ENCODE measurements around the gene CDIPT. TPM values are rescaled to one million over a fixed set of nuclear protein-coding genes. Genes with fewer than 3 reads are reported as not detected.
"Not testable (repeated sequence)": the region's sequence is repeated elsewhere in the genome, so short reads cannot be mapped to it uniquely, and the experiment has no call there.

CDIPT gene, protein sequence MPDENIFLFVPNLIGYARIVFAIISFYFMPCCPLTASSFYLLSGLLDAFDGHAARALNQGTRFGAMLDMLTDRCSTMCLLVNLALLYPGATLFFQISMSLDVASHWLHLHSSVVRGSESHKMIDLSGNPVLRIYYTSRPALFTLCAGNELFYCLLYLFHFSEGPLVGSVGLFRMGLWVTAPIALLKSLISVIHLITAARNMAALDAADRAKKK
- 10 to 100 TPM; 30.2 to 35.4 TPM for total RNA-seq

DNA sequence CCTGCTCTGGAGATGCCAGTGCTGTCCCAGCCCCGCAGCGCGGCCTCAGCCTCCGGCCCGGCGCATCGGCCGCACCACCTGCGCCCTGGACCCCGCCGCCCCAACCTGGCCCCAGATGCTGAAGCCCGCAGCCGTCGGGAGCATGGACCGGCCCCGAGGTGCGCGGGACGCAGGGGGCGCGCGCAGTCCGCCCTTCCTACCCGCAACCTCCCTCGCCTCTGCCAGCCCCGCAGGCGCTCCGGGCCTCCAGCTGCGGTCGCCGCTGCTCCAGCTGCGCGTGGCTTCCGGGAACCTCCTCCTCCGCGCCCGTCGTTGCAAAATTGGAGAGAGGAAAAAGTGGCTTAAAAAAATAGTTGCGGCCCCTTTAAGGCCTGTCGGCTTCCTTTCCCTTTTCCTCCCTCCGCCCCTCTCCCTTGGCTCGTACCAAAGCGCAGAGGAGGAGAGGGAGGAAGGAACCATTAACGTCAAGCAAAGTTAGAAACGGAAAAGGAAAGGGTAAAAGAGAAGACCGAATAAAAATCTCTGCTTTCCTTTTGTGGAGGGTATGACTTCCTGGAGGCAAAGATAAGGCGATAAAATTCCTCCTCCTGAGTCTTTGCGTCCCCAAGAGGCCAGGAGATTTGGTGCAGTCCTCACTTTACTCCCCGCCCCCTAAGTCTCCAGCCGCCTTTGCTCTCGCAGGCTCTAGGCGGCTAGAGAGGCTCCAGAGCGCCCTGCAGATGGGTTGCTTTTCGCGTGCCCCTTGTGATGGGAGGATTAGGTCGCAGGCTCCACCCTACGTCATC is at the start of gene CDIPT:
Gene CDIPT, minus strand, starts transcription at position 343 of the 785 bp plus-strand sequence. CDS start 369 bp downstream, outside the sequence.
- Mint-ChIP-seq H3K4me3 (peak within 1 kb of the TSS; percentile 88), H3K4me1 (ENCODE audit: low read depth) (peaks cover 18% of the 10 kb centered on the region), H3K9me3 (no peaks in the 10 kb centered on the region), H3K36me3 (ENCODE audit: low read depth) (peaks cover 23% of the 10 kb centered on the region), H3K27ac (peak within 1 kb of the TSS; percentile 97), H3K27me3 (no peaks in the 10 kb centered on the region)
- ATAC-seq (peak; percentile 99), DNase-seq (peak; percentile 96)
- ChIA-PET CTCF (interaction anchor here (0.7 to 2.4 kb wide), 8 partner anchors 15 to 169 kb away, joined by 3 to 13 read pairs (median 6); partner anchors contain the start of genes PAGR1, TAOK2 and TLCD3B), POLR2A (interaction anchor here (0.6 to 1.7 kb wide), 4 partner anchors 15 to 473 kb away, joined by 3 to 8 read pairs (median 3); partner anchors contain the start of gene TMEM219)
- TF ChIP-seq, protein P1, sequence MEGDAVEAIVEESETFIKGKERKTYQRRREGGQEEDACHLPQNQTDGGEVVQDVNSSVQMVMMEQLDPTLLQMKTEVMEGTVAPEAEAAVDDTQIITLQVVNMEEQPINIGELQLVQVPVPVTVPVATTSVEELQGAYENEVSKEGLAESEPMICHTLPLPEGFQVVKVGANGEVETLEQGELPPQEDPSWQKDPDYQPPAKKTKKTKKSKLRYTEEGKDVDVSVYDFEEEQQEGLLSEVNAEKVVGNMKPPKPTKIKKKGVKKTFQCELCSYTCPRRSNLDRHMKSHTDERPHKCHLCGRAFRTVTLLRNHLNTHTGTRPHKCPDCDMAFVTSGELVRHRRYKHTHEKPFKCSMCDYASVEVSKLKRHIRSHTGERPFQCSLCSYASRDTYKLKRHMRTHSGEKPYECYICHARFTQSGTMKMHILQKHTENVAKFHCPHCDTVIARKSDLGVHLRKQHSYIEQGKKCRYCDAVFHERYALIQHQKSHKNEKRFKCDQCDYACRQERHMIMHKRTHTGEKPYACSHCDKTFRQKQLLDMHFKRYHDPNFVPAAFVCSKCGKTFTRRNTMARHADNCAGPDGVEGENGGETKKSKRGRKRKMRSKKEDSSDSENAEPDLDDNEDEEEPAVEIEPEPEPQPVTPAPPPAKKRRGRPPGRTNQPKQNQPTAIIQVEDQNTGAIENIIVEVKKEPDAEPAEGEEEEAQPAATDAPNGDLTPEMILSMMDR (IDR thresholded peaks at IDR 0.05): peak; percentile 66
- intact Hi-C loops (cut with micrococcal nuclease): no loop called here

DNA sequence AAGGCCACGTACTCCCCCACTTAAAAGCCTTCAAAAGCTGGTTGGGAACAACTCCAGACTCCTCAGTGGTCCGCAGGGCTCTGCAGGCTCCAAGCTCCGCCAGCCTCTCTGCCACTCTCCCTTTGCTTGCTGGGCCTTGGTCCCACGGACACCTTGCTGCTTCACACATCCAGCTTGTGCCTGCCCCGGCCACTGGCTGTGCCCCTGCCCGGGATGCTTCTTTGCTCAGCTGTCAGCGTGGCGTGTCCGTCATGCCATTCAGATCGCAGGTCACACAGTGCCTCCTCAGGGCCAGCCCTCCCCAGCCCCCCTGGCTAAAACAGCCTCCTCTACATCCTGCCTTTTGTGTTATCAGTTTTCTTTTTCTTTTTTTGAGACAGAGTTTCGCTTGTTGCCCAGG is 49.1 kb upstream of the CDIPT start:
- ATAC-seq (no peak), DNase-seq (no peak)
- CTCF ChIA-PET: interaction anchor here (1.5 kb wide), 1 partner anchor 13 kb away, joined by 3 read pairs; no protein-coding TSS in a partner anchor
- peaks cover 13% of the 10 kb centered on the region for H3K4me1 Mint-ChIP-seq (ENCODE audit: low read depth)
- H3K27me3 Mint-ChIP-seq: no peaks in the 10 kb centered on the region
- peaks cover 21% of the 10 kb centered on the region for H3K36me3 Mint-ChIP-seq (ENCODE audit: low read depth)
- TF ChIP-seq, protein P1 (IDR thresholded peaks at IDR 0.05): no peak
- POLR2A ChIA-PET: interaction anchor here (1.3 to 1.9 kb wide), 2 partner anchors 12 to 14 kb away, joined by 3 to 6 read pairs; partner anchors contain the start of genes ASPHD1 and KCTD13
- intact Hi-C loops (cut with micrococcal nuclease): no loop called here
- no peak overlapping the region for H3K4me3 Mint-ChIP-seq
- H3K27ac Mint-ChIP-seq: no peak overlapping the region
- H3K9me3 Mint-ChIP-seq: no peaks in the 10 kb centered on the region

DNA sequence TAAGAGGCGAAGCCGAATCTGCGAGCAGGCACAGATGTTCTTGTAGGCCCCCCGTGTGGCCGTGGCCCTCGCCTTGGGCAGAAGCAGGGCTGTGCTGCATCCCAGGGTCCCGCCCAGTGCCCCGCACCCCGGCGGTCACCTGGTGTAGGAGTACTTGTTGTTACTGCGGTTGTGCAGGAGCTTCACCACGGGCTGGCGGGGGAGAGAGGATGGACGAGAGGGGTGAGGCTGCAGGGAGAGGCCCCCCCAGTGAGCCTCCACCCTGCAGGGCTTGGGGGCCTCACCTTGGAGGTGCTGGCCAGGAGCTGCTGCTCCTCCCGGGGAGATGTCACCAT is 48.6 kb upstream of the CDIPT start:
- ATAC-seq (no peak), DNase-seq (no peak)
- H3K27me3 Mint-ChIP-seq: no peaks in the 10 kb centered on the region
- TF ChIP-seq, protein P1 (IDR thresholded peaks at IDR 0.05): no peak
- H3K4me3 Mint-ChIP-seq: no peak overlapping the region
- POLR2A ChIA-PET: interaction anchor here (1.3 to 1.9 kb wide), 2 partner anchors 11 to 14 kb away, joined by 3 to 6 read pairs; partner anchors contain the start of genes ASPHD1 and KCTD13
- peaks cover 17% of the 10 kb centered on the region for H3K36me3 Mint-ChIP-seq (ENCODE audit: low read depth)
- CTCF ChIA-PET: interaction anchor here (1.5 kb wide), 1 partner anchor 14 kb away, joined by 3 read pairs; no protein-coding TSS in a partner anchor
- no peak overlapping the region for H3K27ac Mint-ChIP-seq
- peaks cover 11% of the 10 kb centered on the region for H3K4me1 Mint-ChIP-seq (ENCODE audit: low read depth)
- intact Hi-C loops (cut with micrococcal nuclease): no loop called here
- no peaks in the 10 kb centered on the region for H3K9me3 Mint-ChIP-seq

DNA sequence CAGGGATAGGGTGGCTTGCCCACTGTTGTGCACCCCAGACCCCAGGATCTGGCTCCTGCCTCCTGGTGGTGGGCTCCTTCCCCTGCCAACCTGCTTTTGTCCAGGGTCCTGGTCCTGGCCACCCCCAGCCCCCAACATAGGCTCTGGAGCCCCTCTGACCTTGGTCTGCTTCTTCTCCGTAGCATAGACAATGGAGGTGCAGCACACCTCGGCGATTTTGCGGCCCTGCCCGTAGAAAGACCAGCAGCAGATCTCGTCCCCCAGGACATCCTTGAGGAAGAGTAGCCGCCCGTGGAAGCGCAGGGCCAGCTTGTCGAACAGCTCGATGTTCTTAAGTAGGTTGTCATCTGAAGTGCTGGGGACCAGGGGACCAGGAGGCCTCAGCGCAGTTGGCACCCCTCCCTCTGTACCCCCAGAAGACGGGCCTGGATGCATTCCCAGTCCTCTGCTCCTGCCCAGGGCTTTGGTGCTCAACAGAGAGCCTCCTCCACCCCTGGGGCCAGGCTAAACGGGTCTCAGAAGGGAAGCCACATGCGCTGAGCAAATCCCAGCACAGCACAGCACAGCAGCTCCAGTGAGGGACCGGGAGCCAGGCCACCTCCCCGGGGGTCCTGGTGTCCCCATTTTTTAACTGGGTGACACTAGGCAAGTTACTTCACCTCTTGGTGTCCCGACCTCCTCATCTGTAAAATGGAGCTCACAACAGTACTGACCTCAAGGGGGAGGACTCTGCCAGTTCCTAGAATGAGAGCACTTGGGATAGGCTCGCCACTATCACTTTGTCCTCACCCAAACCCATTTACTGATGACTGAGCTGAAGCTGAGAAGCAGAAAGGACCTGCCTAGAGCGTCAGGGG is 48.0 kb upstream of the CDIPT start:
- CTCF ChIA-PET: interaction anchor here (1.5 kb wide), 1 partner anchor 14 kb away, joined by 3 read pairs; no protein-coding TSS in a partner anchor
- intact Hi-C loops (cut with micrococcal nuclease): no loop called here
- DNase-seq (no peak), ATAC-seq (no peak)
- no peak overlapping the region for H3K4me3 Mint-ChIP-seq
- POLR2A ChIA-PET: interaction anchor here (1.3 to 1.9 kb wide), 2 partner anchors 10 to 15 kb away, joined by 3 to 6 read pairs; partner anchors contain the start of genes ASPHD1 and KCTD13
- H3K36me3 Mint-ChIP-seq (ENCODE audit: low read depth): peaks cover 14% of the 10 kb centered on the region
- peaks cover 5% of the 10 kb centered on the region for H3K4me1 Mint-ChIP-seq (ENCODE audit: low read depth)
- no peak overlapping the region for H3K27ac Mint-ChIP-seq
- no peaks in the 10 kb centered on the region for H3K9me3 Mint-ChIP-seq
- TF ChIP-seq, protein P1 (IDR thresholded peaks at IDR 0.05): no peak
- no peaks in the 10 kb centered on the region for H3K27me3 Mint-ChIP-seq

DNA sequence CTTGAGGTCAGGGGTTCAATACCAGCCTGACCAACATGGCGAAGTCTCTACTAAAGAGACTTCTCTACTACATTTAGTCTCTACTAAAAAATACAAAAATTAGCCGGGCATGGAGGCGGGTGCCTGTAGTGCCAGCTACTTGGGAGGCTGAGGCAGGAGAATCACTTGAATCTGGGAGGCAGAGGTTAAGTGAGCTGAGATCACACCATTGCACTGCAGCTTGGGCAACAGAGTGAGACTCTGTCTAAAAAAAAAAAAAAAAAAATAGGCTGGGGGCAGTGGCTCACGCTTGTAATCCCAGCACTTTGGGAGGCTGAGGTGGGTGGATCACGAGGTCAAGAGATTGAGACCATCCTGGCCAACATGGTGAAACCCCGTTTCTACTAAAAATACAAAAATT is 46.8 kb upstream of the CDIPT start:
- H3K27ac Mint-ChIP-seq; H3K4me3 Mint-ChIP-seq; intact Hi-C loops (cut with micrococcal nuclease); H3K27me3 Mint-ChIP-seq; H3K9me3 Mint-ChIP-seq; ATAC-seq; H3K36me3 Mint-ChIP-seq (ENCODE audit: low read depth); H3K4me1 Mint-ChIP-seq (ENCODE audit: low read depth); DNase-seq: not testable (repeated sequence)
- POLR2A ChIA-PET: interaction anchor here (1.3 kb wide), 1 partner anchor 16 kb away, joined by 4 read pairs; the partner anchor contains the start of gene KCTD13
- CTCF ChIA-PET: interaction anchor here (1.0 to 1.6 kb wide), 2 partner anchors 122 to 123 kb away, joined by 3 read pairs; no protein-coding TSS in a partner anchor
